Fibroblast of lung (primary cell): ENCODE data around the gene ZNF727.

ENCODE experiments used
- CTCF ChIP-seq, 2 donors: IDR thresholded peaks in 1 of 2; conservative IDR thresholded peaks in 1 of 2; 1 replicate in 1 of 2; 2 replicates in 1 of 2; pipeline ENCODE4 v1.5.1; 2011 to 2012; ENCODE audit warnings: low read length in 2 of 2, control low read depth in 1 of 2, inconsistent platforms in 1 of 2, low read depth in 1 of 2, mild to moderate bottlenecking in 1 of 2
- EZH2 ChIP-seq: IDR thresholded peaks from 2 replicates; pipeline ENCODE4 v1.5.1; 2012; ENCODE audit warnings: low read length, control low read depth, mild to moderate bottlenecking; ENCODE audit errors: missing control alignments

- TF ChIP-seq CTCF (conservative IDR thresholded peaks at IDR 0.05 in 1 of 2, IDR thresholded peaks at IDR 0.05 in 1 of 2; ENCODE audit: low read depth in 1 of 2, low read length in 2 of 2) (no peak), EZH2 (no peak)
Measured at GRCh38 chr7:64046041-64046389, 781 bp downstream of the ZNF727 start.
